Placental pericyte (primary cell): ENCODE measurements around the gene ASAP2. TPM values are rescaled to one million over a fixed set of nuclear protein-coding genes. Genes with fewer than 3 reads are reported as not detected.

ENCODE experiments used
- total RNA-seq: library from RNA; depleted of rRNA; stranded (reverse); fragments of >200 nt; gene quantifications from 2 replicates; pipeline ENCODE4 v1.2.3, GENCODE V29; 2012

ASAP2 gene
- total RNA-seq = 40.9 and 76.5 TPM in 2 replicates

DNA sequence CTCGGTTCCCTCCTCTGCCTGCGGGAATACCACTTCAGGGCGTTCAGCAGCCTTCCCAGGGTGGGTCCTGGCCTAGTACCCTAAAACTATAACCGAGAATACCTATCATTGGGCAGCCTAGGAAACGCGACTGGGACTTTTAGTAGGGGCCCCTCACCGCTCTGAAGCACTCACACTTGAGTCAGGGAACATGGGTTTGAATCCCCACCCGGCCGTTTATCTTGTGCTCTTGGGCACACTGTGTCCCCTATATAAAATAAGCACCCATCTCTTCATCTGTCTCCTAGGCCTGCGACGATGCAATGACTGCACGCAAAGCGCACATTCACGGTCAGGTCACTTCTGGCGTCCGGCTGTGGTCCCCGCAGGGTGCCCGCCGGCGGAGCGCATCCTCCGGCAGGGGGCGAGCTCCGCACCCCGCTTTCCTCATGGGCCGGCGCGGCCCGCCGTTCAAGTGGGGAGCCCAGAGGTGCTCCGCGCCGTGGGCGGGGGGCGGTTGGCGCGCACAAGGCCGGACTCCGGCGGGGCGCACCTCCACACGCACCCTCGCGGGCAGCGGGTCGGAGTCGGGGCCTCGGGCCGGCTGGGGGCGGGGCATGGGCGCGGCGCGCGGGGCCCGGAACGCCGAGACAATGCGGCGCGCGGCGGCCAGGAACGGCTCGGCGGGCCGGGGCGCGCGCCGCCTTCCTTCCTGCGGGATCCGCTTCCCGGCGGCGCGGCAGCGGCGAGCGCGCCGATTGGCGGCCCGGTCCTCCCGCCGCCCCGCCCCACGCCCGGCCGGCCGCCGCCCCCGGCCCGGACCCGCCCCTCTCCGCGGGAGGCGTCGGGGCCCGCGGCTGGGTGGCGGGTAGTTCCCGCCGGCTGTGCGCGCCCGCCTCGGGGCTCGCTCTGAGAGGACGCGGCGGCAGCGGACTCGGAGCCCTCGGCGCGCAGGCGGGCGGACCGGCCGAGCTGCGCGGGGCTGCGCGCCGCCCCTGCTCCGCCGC is at the start of gene ASAP2:
Gene ASAP2 (plus strand): TSS at position 850 of the 986 bp plus-strand sequence. CDS start 293 bp downstream, outside the sequence.

DNA sequence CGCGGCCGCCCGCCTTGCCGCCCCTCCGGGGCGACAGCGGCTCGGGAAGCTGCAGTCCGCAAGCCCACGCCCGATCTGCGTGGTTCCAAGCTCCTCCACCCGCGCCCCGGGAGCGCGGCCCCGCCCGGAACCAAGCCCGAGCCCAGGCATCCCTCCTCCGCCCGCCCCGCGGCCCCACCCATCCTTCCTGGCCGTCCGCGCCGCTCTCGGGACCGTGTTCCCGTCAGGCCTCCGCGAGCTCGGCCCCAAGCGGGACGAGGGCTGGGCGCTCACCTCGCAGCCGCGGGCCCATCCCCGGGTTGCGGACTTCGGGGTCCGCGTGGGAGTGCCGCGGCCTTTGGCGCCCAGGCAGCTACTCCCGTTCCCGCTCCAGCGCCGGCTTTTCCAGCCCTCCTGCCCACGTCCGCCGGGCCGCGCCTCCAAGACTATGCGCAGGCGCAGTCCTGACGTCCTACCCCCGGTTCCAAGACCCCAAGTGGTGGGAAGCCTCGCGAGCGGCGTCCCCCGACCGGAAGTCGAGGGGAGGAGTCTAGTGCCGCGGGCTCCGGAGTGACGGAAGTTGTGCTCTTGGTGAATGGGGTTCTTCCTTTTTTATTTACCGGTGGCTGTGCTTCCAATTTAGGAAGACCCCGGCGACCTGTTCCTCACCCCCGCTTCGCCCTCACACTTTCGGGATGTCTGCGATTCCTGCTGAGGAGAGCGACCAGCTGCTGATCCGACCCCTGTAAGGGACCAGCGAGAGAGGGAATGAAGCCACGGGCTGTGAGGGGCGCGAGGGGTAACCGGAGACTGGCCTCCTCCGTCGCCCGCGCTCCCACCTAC is 216.7 kb downstream of the ASAP2 start, which contains the start of the genes CPSF3 and ITGB1BP1:
Gene CPSF3 (plus strand): TSS at position 555 of the 822 bp plus-strand sequence. CDS start 120 bp downstream, at position 675.
Gene ITGB1BP1 (minus strand): TSS at position 429 of the 822 bp plus-strand sequence. CDS start 4,831 bp downstream, outside the sequence.

Other genes with a start within 250 kb of the ASAP2 start
- 30.2 and 52.0 TPM in 2 replicates for gene MBOAT2, start 203.1 kb upstream of the ASAP2 start, total RNA-seq
- gene ITGB1BP1, start 216.7 kb downstream of the ASAP2 start, total RNA-seq = 19.9 and 39.7 TPM in 2 replicates
- gene CPSF3, start 216.8 kb downstream of the ASAP2 start, total RNA-seq = 60.6 and 64.1 TPM in 2 replicates